ENCODE results near the gene AMOTL1. TPM values are rescaled to one million over a fixed set of nuclear protein-coding genes. Genes with fewer than 3 reads are reported as not detected.
A peak's percentile ranks its signal among the peaks of the same experiment; 100 is the strongest.

The AMOTL1 gene
- polyA plus RNA-seq, 6 donors from 2014 or later: 0.07 to 0.15 TPM; not detected in 4

- Mint-ChIP-seq H3K27ac (peak overlapping the region in 1 of 6 donors; percentile 10), H3K36me3 (no peaks in the 10 kb centered on the region), H3K4me3 (no peak overlapping the region), H3K4me1 (no peaks in the 10 kb centered on the region), H3K9me3 (no peaks in the 10 kb centered on the region), H3K27me3 (peaks cover 23 to 36% (median 35%) of the 10 kb centered on the region in 3 donors)
- ATAC-seq (ENCODE audit: low read depth in 2 of 2): no peak
- no peak for DNase-seq
Observed at GRCh38 chr11:94751786-94752185, 16.4 kb upstream of the AMOTL1 start.

- no peak for ATAC-seq (ENCODE audit: low read depth in 2 of 2)
- no peak for DNase-seq
- Mint-ChIP-seq H3K36me3 (no peaks in the 10 kb centered on the region), H3K27ac (no peak overlapping the region), H3K4me3 (no peak overlapping the region), H3K4me1 (no peaks in the 10 kb centered on the region), H3K27me3 (peaks cover 17 to 26% (median 21%) of the 10 kb centered on the region in 3 donors), H3K9me3 (no peaks in the 10 kb centered on the region)
Observed at GRCh38 chr11:94753630-94754029, 14.5 kb upstream of the AMOTL1 start.

GRCh38 chr11:94754335-94754734 is 13.8 kb upstream of the AMOTL1 start:
- no peak overlapping the region for H3K27ac Mint-ChIP-seq

GRCh38 chr11:94754819-94755218 is 13.3 kb upstream of the AMOTL1 start:
- Mint-ChIP-seq H3K27ac (no peak overlapping the region), H3K36me3 (no peaks in the 10 kb centered on the region), H3K27me3 (peaks cover 12 to 26% (median 17%) of the 10 kb centered on the region in 3 donors), H3K4me1 (no peaks in the 10 kb centered on the region), H3K9me3 (no peaks in the 10 kb centered on the region), H3K4me3 (no peak overlapping the region)
- ATAC-seq (ENCODE audit: low read depth in 2 of 2) (no peak), DNase-seq (no peak)

More at GRCh38 chr11:94754335-94754734, 13.8 kb upstream of the AMOTL1 start:
- Mint-ChIP-seq H3K4me3 (no peak overlapping the region), H3K9me3 (no peaks in the 10 kb centered on the region), H3K27me3 (peaks cover 17 to 26% (median 17%) of the 10 kb centered on the region in 3 donors), H3K36me3 (no peaks in the 10 kb centered on the region), H3K4me1 (no peaks in the 10 kb centered on the region)
- DNase-seq (no peak), ATAC-seq (ENCODE audit: low read depth in 2 of 2) (no peak)

- Mint-ChIP-seq H3K36me3 (no peaks in the 10 kb centered on the region), H3K27me3 (peaks cover 12 to 26% (median 13%) of the 10 kb centered on the region in 3 donors), H3K9me3 (no peaks in the 10 kb centered on the region), H3K4me3 (no peak overlapping the region), H3K27ac (peak overlapping the region in 1 of 6 donors; percentile 59), H3K4me1 (no peaks in the 10 kb centered on the region)
- ATAC-seq (ENCODE audit: low read depth in 2 of 2) (no peak), DNase-seq (no peak)
Observed at GRCh38 chr11:94755494-94755893, 12.7 kb upstream of the AMOTL1 start.

GRCh38 chr11:94757037-94757735 is 11.0 kb upstream of the AMOTL1 start:
- peaks cover 2 to 14% (median 2%) of the 10 kb centered on the region in 3 donors for H3K27me3 Mint-ChIP-seq
- H3K27ac Mint-ChIP-seq: no peak overlapping the region
- no peak for DNase-seq
- peaks cover 0 to 4% of the 10 kb centered on the region in 2 donors for H3K36me3 Mint-ChIP-seq
- H3K4me1 Mint-ChIP-seq: no peaks in the 10 kb centered on the region
- H3K9me3 Mint-ChIP-seq: no peaks in the 10 kb centered on the region
- no peak overlapping the region for H3K4me3 Mint-ChIP-seq
- no peak for ATAC-seq (ENCODE audit: low read depth in 2 of 2)

GRCh38 chr11:94758666-94759065 is 9.5 kb upstream of the AMOTL1 start:
- H3K4me1 Mint-ChIP-seq: no peaks in the 10 kb centered on the region
- H3K27me3 Mint-ChIP-seq: peaks cover 0 to 20% (median 0%) of the 10 kb centered on the region in 3 donors
- H3K9me3 Mint-ChIP-seq: no peaks in the 10 kb centered on the region
- DNase-seq (no peak), ATAC-seq (ENCODE audit: low read depth in 2 of 2) (no peak)
- no peak overlapping the region for H3K27ac Mint-ChIP-seq
- no peak overlapping the region for H3K4me3 Mint-ChIP-seq
- peaks cover 0 to 4% of the 10 kb centered on the region in 2 donors for H3K36me3 Mint-ChIP-seq

GRCh38 chr11:94759522-94759921 is 8.6 kb upstream of the AMOTL1 start:
- no peaks in the 10 kb centered on the region for H3K9me3 Mint-ChIP-seq
- no peak overlapping the region for H3K4me3 Mint-ChIP-seq
- no peak overlapping the region for H3K27ac Mint-ChIP-seq
- peaks cover 0 to 4% of the 10 kb centered on the region in 2 donors for H3K36me3 Mint-ChIP-seq
- H3K4me1 Mint-ChIP-seq: no peaks in the 10 kb centered on the region
- peaks cover 0 to 11% (median 0%) of the 10 kb centered on the region in 3 donors for H3K27me3 Mint-ChIP-seq
- ATAC-seq (ENCODE audit: low read depth in 2 of 2): no peak
- no peak for DNase-seq

GRCh38 chr11:94760296-94760695 is 7.9 kb upstream of the AMOTL1 start:
- DNase-seq: no peak
- H3K27me3 Mint-ChIP-seq: peaks cover 0 to 9% (median 0%) of the 10 kb centered on the region in 3 donors
- H3K36me3 Mint-ChIP-seq: peaks cover 0 to 4% of the 10 kb centered on the region in 2 donors
- no peak overlapping the region for H3K4me3 Mint-ChIP-seq
- H3K9me3 Mint-ChIP-seq: no peaks in the 10 kb centered on the region
- no peak for ATAC-seq (ENCODE audit: low read depth in 2 of 2)
- H3K27ac Mint-ChIP-seq: no peak overlapping the region
- no peaks in the 10 kb centered on the region for H3K4me1 Mint-ChIP-seq

- H3K9me3 Mint-ChIP-seq: no peaks in the 10 kb centered on the region
- DNase-seq (no peak), ATAC-seq (ENCODE audit: low read depth in 2 of 2) (no peak)
- no peak overlapping the region for H3K27ac Mint-ChIP-seq
- H3K27me3 Mint-ChIP-seq: peaks cover 0 to 9% (median 0%) of the 10 kb centered on the region in 3 donors
- peaks cover 0 to 4% of the 10 kb centered on the region in 2 donors for H3K36me3 Mint-ChIP-seq
- no peaks in the 10 kb centered on the region for H3K4me1 Mint-ChIP-seq
- H3K4me3 Mint-ChIP-seq: no peak overlapping the region
Observed at GRCh38 chr11:94762208-94762607, 5.9 kb upstream of the AMOTL1 start.

GRCh38 chr11:94762995-94763394 is 5.2 kb upstream of the AMOTL1 start:
- Mint-ChIP-seq H3K9me3 (no peaks in the 10 kb centered on the region), H3K4me3 (no peak overlapping the region), H3K27ac (no peak overlapping the region), H3K36me3 (peaks cover 0 to 4% of the 10 kb centered on the region in 2 donors), H3K27me3 (peaks cover 0 to 9% (median 4%) of the 10 kb centered on the region in 3 donors), H3K4me1 (peaks cover 4 to 5% (median 5%) of the 10 kb centered on the region in 3 donors)
- ATAC-seq (ENCODE audit: low read depth in 2 of 2) (no peak), DNase-seq (no peak)

- H3K27ac Mint-ChIP-seq: no peak overlapping the region
- H3K36me3 Mint-ChIP-seq: peaks cover 0 to under 1% of the 10 kb centered on the region in 2 donors
- H3K4me3 Mint-ChIP-seq: no peak overlapping the region
- ATAC-seq (ENCODE audit: low read depth in 2 of 2) (no peak), DNase-seq (no peak)
- H3K4me1 Mint-ChIP-seq: peaks cover 12 to 18% (median 18%) of the 10 kb centered on the region in 3 donors
- H3K9me3 Mint-ChIP-seq: no peaks in the 10 kb centered on the region
- H3K27me3 Mint-ChIP-seq: peaks cover 15 to 28% (median 22%) of the 10 kb centered on the region in 3 donors
Observed at GRCh38 chr11:94766713-94767206, 1.4 kb upstream of the AMOTL1 start.

GRCh38 chr11:94767291-94767690 is 865 bp upstream of the AMOTL1 start:
- H3K4me3 Mint-ChIP-seq: peak overlapping the region in 1 of 8 donors; percentile 89
- DNase-seq (no peak), ATAC-seq (ENCODE audit: low read depth in 2 of 2) (no peak)
- peaks cover 12 to 18% (median 18%) of the 10 kb centered on the region in 3 donors for H3K4me1 Mint-ChIP-seq
- peaks cover 19 to 34% (median 22%) of the 10 kb centered on the region in 3 donors for H3K27me3 Mint-ChIP-seq
- H3K36me3 Mint-ChIP-seq: no peaks in the 10 kb centered on the region
- no peak overlapping the region for H3K27ac Mint-ChIP-seq
- no peaks in the 10 kb centered on the region for H3K9me3 Mint-ChIP-seq

All from naive B cell (primary cell).